ENCODE data around the gene AGBL2.

DNA sequence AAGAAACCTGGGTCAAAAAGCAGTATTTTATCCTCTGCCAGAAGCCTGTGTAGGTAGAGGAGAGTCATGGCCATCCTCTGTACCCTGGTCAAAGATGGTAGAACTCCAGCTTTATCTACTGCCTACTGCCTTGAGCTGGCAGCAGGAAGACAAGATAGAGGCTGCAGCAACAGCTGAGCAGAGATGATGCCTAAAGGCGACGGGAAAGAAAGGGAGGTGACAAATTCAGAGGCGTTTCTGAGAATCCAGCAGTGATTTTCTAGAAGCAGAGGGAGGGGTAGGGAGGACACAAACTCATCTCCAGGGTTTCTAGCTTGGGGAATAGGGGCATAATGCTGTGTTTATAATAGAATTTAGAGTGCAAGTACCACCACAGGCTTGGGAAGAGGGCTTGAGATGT lies 105.5 kb downstream of the AGBL2 start:
- TF ChIP-seq, protein P1, sequence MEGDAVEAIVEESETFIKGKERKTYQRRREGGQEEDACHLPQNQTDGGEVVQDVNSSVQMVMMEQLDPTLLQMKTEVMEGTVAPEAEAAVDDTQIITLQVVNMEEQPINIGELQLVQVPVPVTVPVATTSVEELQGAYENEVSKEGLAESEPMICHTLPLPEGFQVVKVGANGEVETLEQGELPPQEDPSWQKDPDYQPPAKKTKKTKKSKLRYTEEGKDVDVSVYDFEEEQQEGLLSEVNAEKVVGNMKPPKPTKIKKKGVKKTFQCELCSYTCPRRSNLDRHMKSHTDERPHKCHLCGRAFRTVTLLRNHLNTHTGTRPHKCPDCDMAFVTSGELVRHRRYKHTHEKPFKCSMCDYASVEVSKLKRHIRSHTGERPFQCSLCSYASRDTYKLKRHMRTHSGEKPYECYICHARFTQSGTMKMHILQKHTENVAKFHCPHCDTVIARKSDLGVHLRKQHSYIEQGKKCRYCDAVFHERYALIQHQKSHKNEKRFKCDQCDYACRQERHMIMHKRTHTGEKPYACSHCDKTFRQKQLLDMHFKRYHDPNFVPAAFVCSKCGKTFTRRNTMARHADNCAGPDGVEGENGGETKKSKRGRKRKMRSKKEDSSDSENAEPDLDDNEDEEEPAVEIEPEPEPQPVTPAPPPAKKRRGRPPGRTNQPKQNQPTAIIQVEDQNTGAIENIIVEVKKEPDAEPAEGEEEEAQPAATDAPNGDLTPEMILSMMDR (conservative IDR thresholded peaks at IDR 0.05 in 1 of 2, IDR thresholded peaks at IDR 0.05 in 1 of 2; ENCODE audit: low read depth in 1 of 2, low read length in 2 of 2), result no peak
- TF ChIP-seq EZH2 (IDR thresholded peaks at IDR 0.05; ENCODE audit: low read length, missing control alignments), result no peak
